GM21717 (cell line): ENCODE data around the gene RASSF4.

Experiments
- ATAC-seq: cut with Tn5 transposase; IDR thresholded peaks from one replicate; pipeline ENCODE4 v1.9.1; 2021; ENCODE audit warnings: mild to moderate bottlenecking, moderate library complexity; ENCODE audit not compliant: unreplicated experiment

Gene RASSF4

DNA sequence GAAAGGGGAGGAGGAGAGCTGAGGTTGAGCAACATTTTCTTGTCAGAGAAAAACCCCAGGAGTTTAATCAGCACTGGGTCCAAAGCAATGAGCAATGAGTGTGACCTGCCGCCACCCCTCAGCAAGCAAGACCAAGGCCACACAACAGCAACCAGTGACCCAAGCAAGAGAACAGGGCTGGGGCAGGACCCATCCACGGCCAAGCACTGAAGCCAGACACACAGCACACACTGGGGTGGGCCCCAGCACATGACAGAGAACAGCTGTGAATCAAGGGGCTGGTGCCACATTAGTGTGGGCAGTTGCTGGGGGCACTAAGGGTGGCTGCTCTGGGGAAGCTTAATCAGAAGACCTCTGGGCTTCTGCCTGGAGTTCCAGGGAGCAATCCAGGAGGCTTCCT, 32.2 kb upstream of the RASSF4 start:
- ATAC-seq, result no peak

DNA sequence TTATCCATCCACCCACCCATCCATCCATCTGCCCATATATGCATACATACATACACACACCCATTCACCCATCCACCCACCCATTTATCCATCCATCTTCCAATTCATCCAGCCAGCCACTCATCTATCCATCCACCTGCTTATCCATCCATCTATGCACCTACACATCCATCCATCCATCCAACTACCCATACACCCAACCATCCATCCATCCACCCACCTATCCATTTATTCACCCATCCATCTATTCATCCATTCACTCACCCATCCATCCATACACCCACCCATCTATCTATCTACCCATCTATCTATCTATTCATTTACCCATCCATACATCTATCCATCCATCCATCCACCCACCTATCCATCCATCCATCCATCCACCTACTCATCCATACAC, 31.1 kb upstream of the RASSF4 start:
- no peak for ATAC-seq

GRCh38 chr10:44929356-44930255, 30.0 kb upstream of the RASSF4 start:
- ATAC-seq, result no peak

- no peak for ATAC-seq
These were observed 28.5 kb upstream of the RASSF4 start for GRCh38 chr10:44930904-44931620.

- no peak for ATAC-seq
These were observed 27.7 kb upstream of the RASSF4 start for GRCh38 chr10:44931621-44932516.

DNA sequence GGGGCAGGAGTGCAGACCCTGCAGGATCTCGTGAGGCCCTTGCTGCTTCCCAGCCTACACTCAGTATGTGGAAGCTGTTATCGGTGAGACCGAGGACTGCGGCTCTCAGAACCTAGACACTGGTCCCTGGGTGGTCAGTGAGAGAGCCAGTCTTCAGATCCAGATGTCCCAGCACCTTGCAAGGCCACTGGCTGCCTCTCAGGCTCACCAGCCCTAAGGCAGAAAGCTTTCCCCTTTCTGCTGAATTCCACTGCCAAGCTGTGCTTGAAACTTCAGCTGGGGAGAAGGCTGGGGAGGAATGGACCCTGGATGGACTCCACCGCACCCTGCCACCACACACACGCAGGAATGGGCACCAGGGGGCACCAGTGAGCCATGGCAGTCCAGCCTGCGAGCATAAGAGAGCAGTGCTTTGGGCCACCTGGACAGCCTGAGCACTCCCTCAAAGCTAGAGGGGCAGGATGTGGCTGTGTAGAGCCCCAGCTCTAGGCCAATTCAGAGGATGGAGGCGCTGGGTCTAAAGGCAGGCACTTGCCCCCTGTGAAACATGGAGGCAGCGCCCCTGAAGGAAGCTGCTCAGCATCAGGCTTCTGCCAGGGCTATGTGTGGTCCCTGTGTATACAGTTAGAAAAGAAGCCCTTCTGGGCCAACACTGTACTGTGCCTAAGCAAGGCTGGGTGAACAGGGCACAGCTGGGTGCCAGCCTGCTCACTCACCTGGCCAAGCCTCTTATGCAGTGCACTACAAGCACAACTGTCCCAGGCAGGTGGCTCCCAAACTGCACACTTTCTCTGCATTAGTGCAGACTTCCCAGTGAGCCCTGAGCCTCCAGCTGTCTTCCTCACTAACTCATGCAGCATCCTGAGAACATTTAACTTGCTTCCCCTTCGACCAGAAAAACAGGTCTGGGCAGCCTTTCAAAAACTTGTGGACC, 26.8 kb upstream of the RASSF4 start:
- ATAC-seq, result peak; percentile 84

- ATAC-seq, result no peak
These were observed 25.9 kb upstream of the RASSF4 start for GRCh38 chr10:44933451-44934321.

DNA sequence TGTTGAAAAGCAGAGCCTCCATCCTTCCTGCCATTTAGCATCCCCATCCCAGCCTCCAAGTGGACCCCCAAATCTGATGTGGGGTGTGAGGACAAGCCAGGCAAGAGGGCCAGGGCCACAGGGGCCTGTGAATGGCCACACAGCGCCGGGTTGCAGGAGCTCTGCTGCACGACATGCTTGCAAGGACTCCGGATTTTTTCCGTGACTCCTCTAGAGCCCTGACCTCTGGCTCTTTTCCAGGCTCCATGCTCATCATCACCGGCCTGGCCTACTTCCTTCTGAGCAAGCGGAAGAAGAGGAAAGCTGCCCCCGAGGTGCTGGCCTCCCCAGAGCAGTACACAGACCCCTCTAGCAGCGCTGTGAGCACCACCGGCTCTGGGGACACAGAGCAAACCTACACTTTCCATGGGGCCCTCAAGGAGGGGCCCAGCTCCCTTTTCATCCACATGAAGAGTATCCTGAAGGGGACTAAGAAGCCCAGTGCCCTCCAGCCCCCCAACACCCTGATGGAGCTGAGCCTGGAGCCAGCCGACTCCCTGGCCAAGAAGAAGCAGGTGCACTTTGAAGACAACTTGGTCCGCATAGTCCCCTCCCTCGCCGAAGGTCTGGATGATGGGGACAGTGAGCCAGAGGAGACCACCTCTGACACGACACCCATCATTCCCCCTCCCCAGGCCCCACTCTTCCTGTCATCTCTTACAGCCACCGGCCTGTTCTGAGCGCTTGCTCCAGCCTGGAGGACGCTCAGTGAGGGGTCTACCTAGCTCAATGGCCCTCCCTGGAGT, 25.0 kb upstream of the RASSF4 start:
- no peak for ATAC-seq

DNA sequence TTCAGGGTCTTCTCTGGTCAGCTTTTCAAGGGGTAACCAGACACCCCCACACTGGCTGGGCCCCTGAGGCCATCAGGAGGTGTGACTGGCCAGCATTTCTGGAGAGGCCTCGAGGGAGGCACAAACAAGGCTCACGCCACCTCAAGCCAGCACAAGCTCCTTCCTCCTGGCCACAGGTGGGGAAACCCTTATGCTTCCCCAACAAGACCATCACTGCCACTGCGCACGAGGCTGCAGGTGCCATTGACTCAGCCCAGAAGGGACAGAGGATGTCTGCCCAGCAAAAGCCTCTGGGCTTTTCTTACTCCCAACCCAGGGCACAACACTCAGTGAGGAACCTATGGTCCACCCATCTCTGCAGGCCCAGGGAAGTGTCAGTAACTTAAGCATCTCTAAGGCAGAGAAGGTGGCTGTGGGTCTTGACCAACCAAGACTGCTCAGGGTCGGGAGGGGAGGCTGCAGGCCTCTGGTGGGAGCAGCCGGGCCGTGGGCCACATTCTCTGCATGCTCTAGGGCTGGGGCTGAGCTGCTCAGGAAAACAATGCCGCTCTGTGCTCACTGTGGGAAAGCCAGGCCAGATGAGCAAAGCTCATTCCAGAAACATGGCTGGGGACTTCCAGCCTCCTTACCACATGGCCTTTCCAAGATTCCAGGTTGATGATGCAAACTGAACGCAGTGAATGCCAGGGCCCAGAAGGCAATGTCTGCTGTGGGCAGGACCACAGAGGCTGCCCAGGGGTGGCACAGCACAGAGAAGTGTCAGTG, 24.2 kb upstream of the RASSF4 start:
- ATAC-seq, result no peak

- no peak for ATAC-seq
These were observed 23.7 kb upstream of the RASSF4 start for GRCh38 chr10:44935966-44936295.

GRCh38 chr10:44936314-44936975, 23.2 kb upstream of the RASSF4 start:
- ATAC-seq, result no peak

DNA sequence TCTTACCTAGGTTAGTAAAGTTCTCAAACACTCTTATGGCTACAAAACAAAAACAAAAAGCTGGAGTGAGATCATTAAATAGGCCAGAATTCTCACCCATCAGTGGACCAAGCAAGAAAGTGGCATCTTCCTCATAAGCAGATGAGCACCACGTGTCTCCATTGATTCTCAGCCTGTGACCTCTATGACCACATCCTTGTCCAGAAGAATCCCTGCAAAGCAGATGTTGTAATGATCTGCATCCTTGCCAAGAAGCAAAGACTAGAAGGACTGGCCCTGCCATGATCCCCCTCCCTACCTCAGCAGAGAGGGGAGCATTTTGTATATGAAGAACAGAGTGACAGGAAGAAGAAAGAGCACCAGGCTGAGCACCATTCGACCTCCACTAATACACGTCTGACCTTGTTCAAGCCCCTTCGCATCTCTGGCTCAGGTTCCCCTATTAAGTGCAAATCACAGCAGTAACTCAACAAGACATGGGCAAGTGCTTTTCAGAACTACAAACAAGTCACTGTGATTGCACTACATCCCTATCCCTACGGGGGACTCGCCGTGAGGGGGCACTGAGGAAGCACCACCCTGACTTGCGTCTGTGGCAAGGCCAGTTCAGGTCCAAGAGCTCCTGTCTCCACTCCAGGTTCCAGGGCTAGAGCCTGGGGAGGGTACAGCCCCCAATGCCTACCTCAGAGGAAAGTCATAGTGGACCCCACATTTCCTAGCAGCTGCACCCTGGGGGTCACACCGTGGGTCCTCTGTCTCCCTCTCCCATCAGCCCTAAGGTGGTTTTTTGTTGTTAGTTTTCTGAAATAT, 22.2 kb upstream of the RASSF4 start:
- no peak for ATAC-seq

GRCh38 chr10:44938956-44939355, 20.6 kb upstream of the RASSF4 start:
- no peak for ATAC-seq

DNA sequence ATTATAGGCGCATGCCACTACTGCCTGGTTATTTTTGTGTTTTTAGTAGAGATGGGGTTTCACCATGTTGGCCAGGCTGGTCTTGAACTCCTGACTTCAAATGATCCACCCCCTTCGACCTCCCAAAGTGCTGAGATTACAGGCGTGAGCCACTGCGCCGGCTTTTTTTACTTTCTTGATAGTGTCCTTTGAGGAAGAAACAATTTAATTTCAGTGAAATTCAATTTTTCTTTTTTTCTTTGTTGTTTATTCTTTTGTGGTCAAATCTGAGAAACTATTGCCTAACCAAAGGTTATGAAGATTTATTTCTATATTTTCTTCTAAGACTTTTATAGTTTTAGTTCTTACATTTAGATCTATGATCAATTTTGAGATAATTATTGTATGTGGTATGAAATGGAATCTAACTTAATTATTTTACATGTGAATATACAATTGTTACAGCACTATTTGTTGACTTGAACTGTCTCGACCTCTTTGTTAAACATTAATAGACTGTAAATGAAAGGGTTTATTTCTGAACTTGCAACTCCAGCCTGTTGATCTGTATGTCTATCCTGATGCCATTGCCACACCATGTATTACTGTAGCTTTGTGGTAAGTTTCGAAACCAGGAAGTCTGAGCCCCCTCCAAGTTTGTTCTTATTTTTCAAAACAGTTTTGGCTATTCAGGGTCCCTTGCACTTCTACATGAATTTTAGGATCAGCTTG, 19.8 kb upstream of the RASSF4 start:
- ATAC-seq, result no peak

DNA sequence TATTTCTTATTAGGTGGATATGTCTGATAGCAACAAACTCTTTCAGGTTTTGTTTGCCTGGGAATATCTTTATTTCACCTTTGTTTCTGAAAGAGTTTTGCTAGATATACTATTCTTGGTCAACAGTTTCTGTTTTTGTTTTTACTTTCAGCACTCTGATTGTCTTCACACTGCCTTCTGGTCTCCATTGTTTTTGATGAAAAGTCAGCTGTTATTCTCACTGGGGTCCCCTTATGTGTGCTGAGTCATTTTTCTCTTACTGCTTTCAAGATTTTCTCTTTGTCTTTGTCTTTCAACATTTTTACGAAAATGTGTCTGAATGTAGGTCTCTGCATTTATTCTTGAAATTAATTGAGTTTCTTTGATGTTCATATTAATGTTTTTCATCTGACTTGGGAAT, 15.2 kb upstream of the RASSF4 start:
- ATAC-seq, result no peak

DNA sequence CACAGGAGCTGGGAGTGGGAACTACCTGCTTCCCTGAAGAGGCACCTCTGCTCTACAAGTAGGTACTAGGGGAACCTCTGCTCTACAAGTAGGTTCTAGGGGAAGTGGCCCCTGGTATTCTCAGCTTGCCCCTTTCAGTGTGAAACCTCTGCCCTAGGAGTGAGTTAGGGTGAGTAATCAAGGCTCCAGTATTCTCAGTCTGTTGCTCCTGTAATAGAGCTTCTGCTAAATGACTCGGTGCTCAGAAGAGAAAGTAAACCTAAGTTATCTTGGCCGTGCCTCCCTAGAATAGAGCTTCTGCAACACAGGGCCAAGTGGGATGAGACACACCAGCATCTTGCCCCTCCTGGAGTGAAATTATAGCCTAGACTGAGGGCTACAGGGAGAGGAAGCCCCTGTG, 13.4 kb upstream of the RASSF4 start:
- ATAC-seq, result peak; percentile 46
